Type B pancreatic cell (in vitro differentiated cells): Measurements from ENCODE around the gene DAPK1. TPM values are rescaled to one million over a fixed set of nuclear protein-coding genes. Genes with fewer than 3 reads are reported as not detected.

Source experiments
- DNase-seq: peaks from one replicate; pipeline ENCODE4 v3.0.0; 2021; ENCODE audit warnings: mixed read lengths; ENCODE audit not compliant: unreplicated experiment; ENCODE audit errors: extremely low spot score
- H3K27ac Mint-ChIP-seq: 2 replicates; pipeline ENCODE4 v1.8.0; 2021; ENCODE audit warnings: mild to moderate bottlenecking, mixed read lengths
- H3K27me3 Mint-ChIP-seq: 2 replicates; pipeline ENCODE4 v1.8.0; 2021; ENCODE audit warnings: mixed read lengths
- H3K36me3 Mint-ChIP-seq: 2 replicates; pipeline ENCODE4 v1.8.0; 2021; ENCODE audit warnings: mixed read lengths
- H3K4me1 Mint-ChIP-seq: one replicate; pipeline ENCODE4 v1.8.0; 2021; ENCODE audit warnings: mixed read lengths; ENCODE audit not compliant: unreplicated experiment
- H3K4me3 Mint-ChIP-seq: 2 replicates; pipeline ENCODE4 v1.8.0; 2021; ENCODE audit warnings: mild to moderate bottlenecking, mixed read lengths
- H3K9me3 Mint-ChIP-seq: 2 replicates; pipeline ENCODE4 v1.8.0; 2021; ENCODE audit warnings: mixed read lengths
- CTCF ChIP-seq: fragments of 200-600 bp; sonication (generic); conservative IDR thresholded peaks from 2 replicates; pipeline ENCODE4 v1.5.0; 2021; ENCODE audit warnings: antibody characterized with exemption, mild to moderate bottlenecking
- total RNA-seq: library from RNA; stranded (reverse); gene quantifications from 2 replicates; pipeline ENCODE4 v1.2.1, GENCODE V29; 2021; ENCODE audit warnings: low replicate concordance

DAPK1 gene
- total RNA-seq, 1 donor from 2014 or later: 160 TPM

- DNase-seq: no peak
- Mint-ChIP-seq H3K4me3 (no peak overlapping the region), H3K36me3 (peaks cover 32% of the 10 kb centered on the region), H3K4me1 (peaks cover 41% of the 10 kb centered on the region), H3K9me3 (peaks cover 10% of the 10 kb centered on the region), H3K27me3 (no peaks in the 10 kb centered on the region), H3K27ac (no peak overlapping the region)
- no peak for TF ChIP-seq CTCF
These were observed 65.0 kb downstream of the DAPK1 start for GRCh38 chr9:87562530-87563170.

- H3K4me1 Mint-ChIP-seq: peaks cover 48% of the 10 kb centered on the region
- H3K36me3 Mint-ChIP-seq: peaks cover 32% of the 10 kb centered on the region
- peaks cover 10% of the 10 kb centered on the region for H3K9me3 Mint-ChIP-seq
- no peaks in the 10 kb centered on the region for H3K27me3 Mint-ChIP-seq
- no peak for TF ChIP-seq CTCF
- no peak for DNase-seq
- H3K27ac Mint-ChIP-seq: peak overlapping the region; percentile 7
- no peak overlapping the region for H3K4me3 Mint-ChIP-seq
These were observed 66.4 kb downstream of the DAPK1 start for GRCh38 chr9:87564111-87564510.

GRCh38 chr9:87564791-87565241 is 67.1 kb downstream of the DAPK1 start:
- Mint-ChIP-seq H3K9me3 (peaks cover 10% of the 10 kb centered on the region), H3K4me1 (peaks cover 55% of the 10 kb centered on the region), H3K27ac (peak overlapping the region; percentile 46), H3K27me3 (no peaks in the 10 kb centered on the region), H3K4me3 (no peak overlapping the region), H3K36me3 (peaks cover 32% of the 10 kb centered on the region)
- DNase-seq: no peak
- no peak for TF ChIP-seq CTCF

GRCh38 chr9:87567001-87567400 is 69.3 kb downstream of the DAPK1 start:
- peak; percentile 4 for DNase-seq
- peaks cover 77% of the 10 kb centered on the region for H3K4me1 Mint-ChIP-seq
- no peak overlapping the region for H3K4me3 Mint-ChIP-seq
- H3K36me3 Mint-ChIP-seq: peaks cover 27% of the 10 kb centered on the region
- H3K27me3 Mint-ChIP-seq: no peaks in the 10 kb centered on the region
- H3K27ac Mint-ChIP-seq: no peak overlapping the region
- no peak for TF ChIP-seq CTCF
- peaks cover 10% of the 10 kb centered on the region for H3K9me3 Mint-ChIP-seq

GRCh38 chr9:87567571-87567970 is 69.9 kb downstream of the DAPK1 start:
- H3K9me3 Mint-ChIP-seq: peaks cover 10% of the 10 kb centered on the region
- H3K36me3 Mint-ChIP-seq: peaks cover 27% of the 10 kb centered on the region
- H3K27me3 Mint-ChIP-seq: no peaks in the 10 kb centered on the region
- peak overlapping the region; percentile 48 for H3K27ac Mint-ChIP-seq
- peaks cover 82% of the 10 kb centered on the region for H3K4me1 Mint-ChIP-seq
- TF ChIP-seq CTCF: no peak
- no peak overlapping the region for H3K4me3 Mint-ChIP-seq
- DNase-seq: peak; percentile 3
